DMS153 (cell line): ENCODE results near the gene ALCAM.
"Not testable (repeated sequence)": the region's sequence is repeated elsewhere in the genome, so short reads cannot be mapped to it uniquely, and the experiment has no call there.

Source experiments
- DNase-seq: peaks from one replicate; lab custom pipeline; 2025; lab: John Stamatoyannopoulos, UW

Gene ALCAM

GRCh38 chr3:105593315-105593714 is 226.6 kb downstream of the ALCAM start:
- DNase-seq, result peak; percentile 43

GRCh38 chr3:105594219-105594618 is 227.5 kb downstream of the ALCAM start:
- DNase-seq, result no peak

GRCh38 chr3:105598042-105598796 is 231.5 kb downstream of the ALCAM start:
- no peak for DNase-seq

- DNase-seq, result no peak
These were observed 232.6 kb downstream of the ALCAM start for GRCh38 chr3:105599350-105599749.

- not testable (repeated sequence) for DNase-seq
These were observed 235.0 kb downstream of the ALCAM start for GRCh38 chr3:105601756-105602155.

GRCh38 chr3:105602286-105602685 is 235.6 kb downstream of the ALCAM start:
- not testable (repeated sequence) for DNase-seq

- not testable (repeated sequence) for DNase-seq
These were observed 236.8 kb downstream of the ALCAM start for GRCh38 chr3:105603516-105603915.

- no peak for DNase-seq
These were observed 239.3 kb downstream of the ALCAM start for GRCh38 chr3:105606016-105606415.

- no peak for DNase-seq
These were observed 241.9 kb downstream of the ALCAM start for GRCh38 chr3:105608623-105609022.

- peak; percentile 61 for DNase-seq
These were observed 243.8 kb downstream of the ALCAM start for GRCh38 chr3:105610473-105610872.

- peak; percentile 33 for DNase-seq
These were observed 244.8 kb downstream of the ALCAM start for GRCh38 chr3:105611304-105612192.

GRCh38 chr3:105613120-105613519 is 246.4 kb downstream of the ALCAM start:
- no peak for DNase-seq

- DNase-seq, result no peak
These were observed 247.8 kb downstream of the ALCAM start for GRCh38 chr3:105614288-105615030.

- no peak for DNase-seq
These were observed 249.1 kb downstream of the ALCAM start for GRCh38 chr3:105615814-105616213.

- DNase-seq, result no peak
These were observed 249.8 kb downstream of the ALCAM start for GRCh38 chr3:105616374-105617121.

GRCh38 chr3:105618556-105618955 is 251.8 kb downstream of the ALCAM start:
- DNase-seq, result no peak

GRCh38 chr3:105619651-105620050 is 252.9 kb downstream of the ALCAM start:
- DNase-seq, result no peak

GRCh38 chr3:105620236-105620635 is 253.5 kb downstream of the ALCAM start:
- DNase-seq, result no peak

- DNase-seq, result no peak
These were observed 255.5 kb downstream of the ALCAM start for GRCh38 chr3:105622169-105622568.
